NCI-H1694 (cell line): Measurements from ENCODE around the gene RANBP3.
"Not testable (repeated sequence)": the region's sequence is repeated elsewhere in the genome, so short reads cannot be mapped to it uniquely, and the experiment has no call there.

ENCODE experiments used
- DNase-seq: peaks from one replicate; lab custom pipeline; 2025; lab: John Stamatoyannopoulos, UW

The RANBP3 gene

GRCh38 chr19:6006896-6007295 lies 29.0 kb upstream of the RANBP3 start:
- no peak for DNase-seq

- DNase-seq = not testable (repeated sequence)
Observed at GRCh38 chr19:6006070-6006446, 28.1 kb upstream of the RANBP3 start.

GRCh38 chr19:6005321-6006069 lies 27.6 kb upstream of the RANBP3 start:
- DNase-seq = no peak

GRCh38 chr19:6003976-6004375 lies 26.0 kb upstream of the RANBP3 start:
- DNase-seq = no peak

DNA sequence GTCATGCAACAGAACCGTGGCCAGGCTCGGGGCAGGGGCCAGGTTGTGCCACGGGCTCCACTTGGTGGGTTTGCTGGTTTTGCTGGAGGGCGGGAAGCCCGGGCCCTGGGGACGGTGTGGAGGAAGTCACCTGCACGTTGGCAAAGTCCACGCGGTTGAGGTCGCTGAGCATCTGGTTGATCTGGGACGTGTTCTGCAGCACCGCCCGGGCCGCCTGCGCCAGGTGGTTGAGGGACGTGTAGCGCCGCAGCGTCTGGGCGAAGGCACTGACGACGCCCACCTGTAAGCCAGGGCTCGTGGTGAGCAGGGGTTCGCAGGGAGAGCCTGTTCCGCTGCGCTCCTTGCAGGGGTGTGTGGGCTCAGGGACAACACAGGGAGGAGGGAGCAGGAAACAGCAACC lies 24.7 kb upstream of the RANBP3 start:
- no peak for DNase-seq

GRCh38 chr19:6000228-6000847 lies 22.4 kb upstream of the RANBP3 start:
- no peak for DNase-seq

DNA sequence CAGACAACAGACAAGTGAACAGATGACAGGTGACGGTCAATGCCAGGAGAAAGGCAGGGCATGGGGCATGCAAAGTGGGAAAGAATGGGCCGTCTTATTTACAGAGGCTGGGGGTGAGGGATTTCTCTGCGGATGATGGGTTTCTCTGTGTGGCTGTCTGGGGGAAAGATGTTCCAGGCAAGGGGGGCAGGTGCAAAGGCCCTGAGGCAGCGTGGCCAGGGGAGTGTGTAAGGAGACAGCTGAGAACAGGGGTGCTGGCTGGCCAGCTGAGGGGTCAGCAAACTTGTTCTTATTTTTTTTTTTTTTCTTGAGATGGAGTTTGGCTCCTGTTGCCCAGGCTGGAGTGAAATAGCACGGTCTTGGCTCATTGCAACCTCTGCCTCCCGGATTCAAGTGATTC lies 21.8 kb upstream of the RANBP3 start:
- DNase-seq = no peak

DNA sequence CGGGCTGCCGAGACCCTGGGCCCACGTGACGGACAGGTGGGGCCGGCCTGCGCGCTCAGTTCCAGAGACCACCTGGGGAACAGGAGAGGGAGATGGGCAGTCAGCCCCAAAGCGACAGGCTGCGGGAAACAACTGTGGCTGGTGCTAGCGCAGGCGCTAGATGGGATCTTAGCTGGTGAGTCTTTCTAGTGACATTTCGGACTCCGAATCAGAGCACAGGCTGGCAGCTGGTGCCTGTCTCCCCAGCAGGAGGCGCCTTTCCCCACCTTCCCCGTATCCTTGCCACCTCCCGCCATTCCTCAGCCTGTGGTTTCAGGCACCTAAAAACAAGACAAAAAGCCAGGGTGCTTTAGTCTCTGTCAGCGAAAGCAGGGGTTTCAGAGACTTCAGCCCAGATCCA lies 19.4 kb upstream of the RANBP3 start:
- no peak for DNase-seq

DNA sequence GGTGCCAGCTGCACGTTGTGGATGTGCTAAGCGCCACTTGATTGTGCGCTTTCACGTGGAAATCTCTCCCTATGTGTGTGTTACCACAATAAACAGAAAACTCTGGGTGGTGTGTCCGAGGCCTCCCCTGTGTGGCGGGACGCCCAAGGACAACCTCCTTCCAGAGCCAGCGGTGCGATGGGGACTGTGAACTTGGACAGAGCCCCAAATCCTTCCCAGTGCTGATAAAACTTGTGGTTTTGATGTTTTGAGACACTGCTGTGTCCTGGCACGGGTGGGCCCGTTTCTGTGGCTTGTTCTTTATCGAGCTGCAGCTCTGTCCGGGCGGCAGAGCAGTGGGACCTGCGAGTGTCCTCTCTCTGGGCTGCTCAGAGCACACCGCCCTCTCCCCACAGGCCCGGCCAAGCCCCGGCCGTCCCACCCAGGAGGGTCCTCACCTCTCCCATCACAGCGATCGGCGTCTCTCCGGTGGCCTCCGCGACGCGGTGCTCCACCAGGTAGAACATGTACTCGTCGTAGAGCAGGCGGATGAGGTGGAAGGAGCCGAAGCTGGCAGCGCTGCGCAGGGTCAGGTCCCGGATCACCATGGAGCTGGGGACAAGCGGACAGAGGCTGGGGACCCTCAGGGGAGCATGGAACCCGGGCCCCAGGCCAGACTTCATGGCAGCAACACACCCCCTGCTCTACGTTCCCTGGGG lies 18.8 kb upstream of the RANBP3 start:
- no peak for DNase-seq

DNA sequence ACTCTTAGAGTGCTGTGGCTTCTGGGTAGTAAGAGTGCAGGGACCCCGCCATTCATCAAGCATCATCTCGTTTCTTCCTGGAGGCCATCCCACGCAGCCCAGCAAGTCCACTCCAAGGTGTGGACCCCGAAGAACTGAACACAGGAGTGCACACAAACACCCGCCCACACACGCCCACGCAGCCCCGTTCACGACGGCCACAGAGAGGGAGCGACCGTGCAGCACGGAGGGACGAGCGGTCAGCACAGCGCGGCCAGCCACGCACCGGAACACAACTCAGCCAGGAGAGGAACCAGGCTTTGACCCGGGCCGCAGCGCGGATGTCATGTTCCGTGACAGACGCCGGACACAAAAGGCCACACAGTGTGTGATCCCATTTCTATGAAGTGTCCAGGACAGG lies 18.2 kb upstream of the RANBP3 start:
- DNase-seq = no peak

GRCh38 chr19:5995606-5996005 lies 17.7 kb upstream of the RANBP3 start:
- no peak for DNase-seq

DNA sequence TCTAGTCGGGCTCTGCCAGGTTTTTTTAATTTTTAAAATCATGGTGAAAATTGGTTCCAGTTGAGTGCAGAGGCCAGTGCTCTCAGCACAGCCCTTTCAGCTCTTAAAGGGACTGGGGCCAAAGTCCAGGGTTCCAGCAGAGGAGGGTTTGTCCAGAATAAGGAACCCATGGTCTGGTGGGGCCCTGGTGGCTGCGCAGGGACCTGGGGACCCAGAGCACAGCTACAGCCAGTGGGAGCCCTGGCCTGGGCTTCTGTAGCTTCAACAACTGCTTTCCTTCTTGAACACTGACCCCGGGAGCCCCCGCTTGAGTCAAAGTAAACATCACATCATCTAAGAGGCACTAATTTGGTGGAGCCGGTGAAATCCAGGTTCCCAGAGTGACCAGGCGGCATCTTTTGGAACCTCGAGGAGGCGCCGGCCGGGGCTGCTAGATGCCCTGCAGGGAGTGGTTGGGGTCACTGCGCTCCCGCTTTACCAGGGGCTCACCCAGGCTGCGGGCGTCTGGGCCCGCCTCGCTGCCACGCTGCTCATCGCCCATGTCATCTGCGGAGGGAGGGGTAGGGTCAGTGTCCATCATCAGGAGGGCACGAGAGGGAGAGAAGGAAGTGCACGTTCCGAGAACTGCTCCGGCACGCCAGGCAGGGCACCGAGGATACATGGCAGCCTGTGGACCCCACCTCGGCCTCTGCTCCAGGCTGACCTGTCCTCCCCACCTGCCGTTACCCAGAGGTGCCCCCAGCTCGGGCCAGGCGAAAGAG lies 16.6 kb upstream of the RANBP3 start:
- DNase-seq = no peak

DNA sequence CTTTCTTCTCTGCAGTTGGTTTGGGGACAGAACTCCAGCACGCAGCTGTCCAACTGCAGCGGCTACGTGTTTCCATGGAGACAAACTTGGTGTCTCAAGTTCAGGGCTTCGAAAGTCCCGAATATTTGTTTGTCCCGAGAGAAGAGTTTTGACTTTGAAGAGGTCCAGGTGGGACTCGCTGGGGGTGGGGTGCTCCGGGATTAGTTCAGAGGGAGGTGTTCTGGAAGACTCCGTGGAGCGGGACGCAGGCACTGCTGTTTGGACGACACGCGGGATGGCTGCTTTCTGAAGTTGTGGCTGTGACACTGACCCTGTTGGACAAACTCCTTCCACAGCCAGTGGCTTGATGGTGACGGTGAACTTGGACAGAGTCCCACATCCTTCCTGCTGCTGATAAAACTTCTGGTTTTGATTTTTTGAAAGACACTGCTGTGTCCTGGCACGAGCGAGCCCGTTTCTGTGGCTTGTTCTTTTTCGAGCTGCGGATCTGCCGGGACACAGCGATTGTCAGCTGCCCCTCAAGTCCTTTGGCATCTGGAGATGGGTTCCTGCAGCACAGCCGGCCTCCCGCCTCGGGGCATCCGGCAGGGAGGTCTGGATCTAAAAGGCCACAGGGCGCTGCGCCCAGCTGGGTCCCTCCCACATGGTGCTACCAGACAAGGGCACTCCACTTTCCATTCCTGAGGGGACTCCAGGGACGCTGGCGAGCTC lies 15.9 kb upstream of the RANBP3 start:
- no peak for DNase-seq

- DNase-seq = no peak
Observed at GRCh38 chr19:5993201-5993600, 15.3 kb upstream of the RANBP3 start.

- no peak for DNase-seq
Observed at GRCh38 chr19:5992756-5993155, 14.8 kb upstream of the RANBP3 start.

DNA sequence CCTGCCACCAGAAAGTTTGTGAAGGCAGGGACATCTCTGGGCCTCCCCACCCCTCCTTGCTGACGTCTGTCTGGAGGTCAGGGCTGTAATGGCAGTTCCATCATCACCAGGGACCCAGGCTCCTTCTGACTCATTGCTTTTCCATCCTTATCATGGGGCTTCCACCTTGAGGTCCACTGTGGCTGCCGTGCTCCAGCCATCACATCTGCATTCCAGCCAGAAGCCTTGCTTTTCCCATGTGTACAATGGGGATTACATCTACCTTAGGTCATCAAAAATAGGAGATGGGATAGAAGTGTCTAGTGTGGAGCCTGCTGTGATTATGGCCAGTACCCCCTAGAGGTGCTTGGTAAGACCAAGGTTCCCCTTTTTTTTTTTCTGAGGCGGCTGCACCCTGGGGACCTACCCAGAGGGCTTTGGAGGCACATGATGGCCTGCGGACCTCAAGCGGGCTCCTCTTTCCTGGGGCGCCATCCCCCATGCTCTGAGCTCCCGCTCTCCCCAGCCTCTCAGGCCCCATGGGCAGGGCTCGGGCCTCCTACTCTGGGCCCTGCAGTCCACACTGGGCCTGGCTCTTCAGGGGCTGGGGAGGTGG lies 13.4 kb upstream of the RANBP3 start:
- no peak for DNase-seq

GRCh38 chr19:5990289-5990797 lies 12.4 kb upstream of the RANBP3 start:
- DNase-seq = no peak

DNA sequence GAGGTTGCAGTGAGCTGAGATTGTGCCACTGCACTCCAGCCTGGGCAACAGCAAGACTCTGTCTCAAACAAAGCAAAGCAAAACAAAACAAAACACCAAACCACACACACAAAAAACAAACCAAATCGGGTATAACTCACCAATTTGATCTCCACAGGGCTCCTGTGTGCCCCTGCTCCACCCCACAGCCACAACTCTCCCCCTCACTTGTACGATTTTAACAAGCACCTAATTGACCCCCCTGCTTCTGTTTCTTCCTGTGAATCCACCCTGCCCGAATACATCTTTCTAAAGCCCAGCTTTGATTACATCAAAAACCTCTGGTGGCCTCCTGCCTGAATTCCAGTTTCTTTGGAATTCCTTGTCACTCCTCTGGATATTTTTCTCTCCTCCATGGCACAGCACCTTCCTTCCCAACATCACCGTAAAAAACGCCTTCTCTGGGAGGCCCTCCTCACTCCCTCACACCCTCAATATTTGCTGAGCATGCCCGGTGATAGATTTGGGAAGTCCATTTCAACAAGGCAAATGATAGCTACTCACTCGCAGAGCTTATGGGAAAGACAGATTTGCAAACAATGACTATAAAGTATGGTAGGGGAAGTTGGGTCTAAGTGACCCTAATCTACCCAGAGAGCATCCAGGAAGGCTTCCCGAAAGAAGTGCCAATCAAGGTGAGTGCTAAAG lies 11.6 kb upstream of the RANBP3 start:
- no peak for DNase-seq

DNA sequence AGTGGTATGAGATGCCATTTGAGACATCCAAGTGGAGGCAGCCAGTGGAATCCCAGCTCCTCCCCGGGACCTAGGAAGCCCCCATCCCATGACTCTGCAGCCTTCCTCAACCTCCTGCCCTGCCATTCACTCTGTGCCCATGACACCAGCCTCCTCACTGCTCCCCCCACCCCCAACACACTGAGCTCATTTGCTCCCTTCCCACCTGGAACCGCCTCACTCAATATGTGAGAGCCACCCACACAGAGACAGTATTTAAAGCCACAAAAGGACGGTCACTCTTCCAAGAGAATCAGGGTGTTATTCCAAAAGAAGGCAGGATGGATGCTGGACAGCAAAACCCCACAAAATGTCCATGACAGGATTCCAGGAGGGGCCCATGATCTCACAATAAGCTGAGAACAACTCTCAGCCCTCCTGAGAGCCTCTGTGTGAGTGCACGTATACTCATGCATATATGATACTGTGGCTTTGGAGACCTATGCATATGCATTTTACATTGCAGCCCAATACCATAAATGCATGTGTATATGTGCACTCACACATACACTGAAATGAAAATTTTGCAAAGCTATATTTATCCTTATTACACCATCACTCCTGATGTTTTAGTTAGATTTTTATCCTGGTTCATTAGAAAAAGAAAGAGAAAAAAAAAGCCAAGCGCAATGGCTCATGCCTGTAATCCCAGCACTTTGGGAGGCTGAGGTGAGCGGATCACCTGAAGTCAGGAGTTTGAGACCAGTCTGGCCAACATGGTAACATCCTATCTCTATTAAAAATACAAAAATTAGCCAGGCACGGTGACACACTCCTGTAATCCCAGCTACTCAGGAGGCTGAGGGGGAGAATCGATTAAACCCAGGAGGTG lies 10.8 kb upstream of the RANBP3 start:
- no peak for DNase-seq
